Superior temporal gyrus (tissue), 1 donor: Measurements from ENCODE around the gene ZSCAN10.
"Not testable (repeated sequence)": the region's sequence is repeated elsewhere in the genome, so short reads cannot be mapped to it uniquely, and the experiment has no call there.

Source experiments
- DNase-seq: peaks from one replicate; pipeline ENCODE4 v3.0.0-alpha.2; 2016; ENCODE audit errors: extremely low spot score

The ZSCAN10 gene

DNA sequence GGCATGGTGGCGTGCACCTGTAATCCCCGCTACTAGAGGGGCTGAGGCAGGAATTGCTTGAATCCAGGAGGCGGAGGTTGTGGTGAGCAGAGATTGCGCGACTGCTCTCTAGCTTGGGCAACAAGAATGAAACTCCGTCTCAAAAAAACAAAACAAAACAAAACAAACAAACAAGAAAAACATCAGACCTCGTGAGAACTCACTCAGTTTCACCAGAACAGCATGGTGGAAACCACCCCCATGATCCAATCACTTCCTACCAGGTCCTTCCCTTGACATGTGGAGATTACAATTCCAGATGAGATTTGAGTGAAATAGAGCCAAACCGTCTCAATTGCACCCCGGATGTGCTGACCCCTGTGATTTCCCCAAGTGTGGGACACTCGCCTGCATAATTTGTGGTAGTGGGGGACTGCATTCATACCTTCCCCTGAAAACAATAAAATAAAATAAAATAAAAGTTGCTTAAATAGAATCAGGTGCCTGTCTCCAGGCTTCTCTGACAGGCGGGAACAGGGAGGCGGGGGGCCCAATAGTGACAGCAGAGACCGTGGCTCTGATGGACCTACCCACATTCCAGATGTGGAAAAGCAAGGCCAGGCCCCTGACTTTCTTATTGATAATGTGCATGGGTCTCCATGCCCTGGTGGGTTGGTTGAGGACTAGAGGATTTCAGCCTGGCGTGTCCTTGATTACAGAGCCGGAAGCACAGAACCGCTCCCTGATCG lies 13.1 kb downstream of the ZSCAN10 start:
- no peak for DNase-seq

DNA sequence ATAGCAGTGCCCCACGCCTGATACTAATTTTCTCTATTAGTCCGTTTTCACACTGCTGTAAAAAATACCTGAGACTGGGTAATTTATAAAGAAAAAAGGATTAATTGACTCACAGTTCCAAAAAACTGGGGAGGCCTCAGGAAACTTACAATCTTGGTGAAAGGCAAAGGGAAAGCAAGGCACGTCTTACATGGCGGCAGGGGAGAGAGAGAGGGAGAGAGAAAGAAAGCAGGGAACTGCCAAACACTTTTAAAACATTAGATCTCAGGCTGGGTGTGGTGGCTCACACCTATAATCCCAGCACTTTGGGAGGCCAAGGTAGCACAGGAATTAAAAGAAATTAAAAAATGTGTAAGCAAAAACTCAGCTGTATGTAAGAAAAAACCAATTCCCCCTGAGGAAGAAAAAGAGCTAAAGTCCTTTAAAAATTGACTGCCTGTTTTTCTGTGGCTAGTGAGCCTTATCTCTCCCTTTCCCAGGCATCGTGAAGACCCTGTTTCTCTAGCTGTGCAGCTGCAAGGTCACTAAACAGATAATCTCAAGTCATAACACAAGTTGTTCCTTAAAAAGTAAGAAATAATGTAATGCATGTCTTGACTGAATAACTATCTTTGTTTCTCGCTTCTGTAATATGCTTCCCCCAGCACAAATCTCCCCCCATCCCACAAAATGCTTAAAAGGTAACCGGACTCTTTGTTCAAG lies 14.0 kb downstream of the ZSCAN10 start:
- DNase-seq = no peak

DNA sequence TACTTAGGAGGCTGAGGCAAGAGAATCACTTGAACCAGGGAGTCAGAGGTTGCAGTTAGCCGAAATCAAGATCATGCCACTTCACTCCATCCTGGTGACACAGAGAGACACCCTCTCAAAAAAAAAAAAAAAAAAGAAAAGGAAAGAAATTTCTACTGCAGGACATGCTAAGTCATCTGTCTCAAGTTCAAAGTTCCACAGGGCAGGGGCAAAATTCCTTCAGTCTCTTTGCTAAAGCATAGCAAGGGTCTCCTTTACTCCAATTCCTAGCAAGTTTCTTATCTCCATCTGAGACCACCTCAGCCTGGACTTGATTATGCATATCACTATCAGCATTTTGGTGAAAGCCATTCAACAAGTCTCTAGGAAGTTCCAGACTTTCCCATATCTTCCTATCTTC lies 14.6 kb downstream of the ZSCAN10 start:
- no peak for DNase-seq

DNA sequence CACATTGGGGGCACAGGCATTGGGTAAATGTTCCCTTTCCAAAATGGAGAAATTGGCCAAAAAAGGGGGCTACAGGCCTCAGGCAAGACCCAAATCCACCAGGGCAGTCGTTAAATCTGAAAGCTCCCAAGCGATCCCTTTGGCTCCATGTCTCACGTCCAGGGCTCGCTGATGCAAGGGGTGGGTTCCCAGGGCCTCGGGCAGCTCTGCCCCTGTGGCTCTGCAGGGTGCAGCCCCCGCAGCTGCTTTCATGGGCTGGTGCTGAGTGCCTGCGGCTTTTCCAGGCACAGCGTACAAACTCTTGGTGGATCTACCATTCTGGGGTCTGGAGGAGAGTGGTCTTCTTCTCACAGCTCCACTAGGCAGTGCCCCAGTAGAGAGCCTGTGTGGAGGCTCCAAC lies 15.7 kb downstream of the ZSCAN10 start:
- not testable (repeated sequence) for DNase-seq

DNA sequence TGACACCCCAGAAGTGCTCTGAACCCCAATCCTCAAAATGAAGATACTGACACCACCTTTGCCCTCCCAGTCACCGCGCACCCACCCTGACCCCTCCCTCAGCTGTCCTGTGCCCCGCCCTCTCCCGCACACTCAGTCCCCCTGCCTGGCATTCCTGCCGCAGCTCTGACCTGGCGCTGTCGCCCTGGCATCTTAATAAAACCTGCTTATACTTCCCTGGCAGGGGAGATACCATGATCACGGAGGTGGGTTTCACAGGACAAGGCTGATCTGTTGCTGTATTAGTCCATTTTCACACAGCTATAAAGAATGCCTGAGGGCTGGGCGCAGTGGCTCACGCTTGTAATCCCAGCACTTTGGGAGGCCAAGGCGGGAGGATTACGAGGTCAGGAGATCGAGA lies 17.1 kb downstream of the ZSCAN10 start:
- DNase-seq = not testable (repeated sequence)

DNA sequence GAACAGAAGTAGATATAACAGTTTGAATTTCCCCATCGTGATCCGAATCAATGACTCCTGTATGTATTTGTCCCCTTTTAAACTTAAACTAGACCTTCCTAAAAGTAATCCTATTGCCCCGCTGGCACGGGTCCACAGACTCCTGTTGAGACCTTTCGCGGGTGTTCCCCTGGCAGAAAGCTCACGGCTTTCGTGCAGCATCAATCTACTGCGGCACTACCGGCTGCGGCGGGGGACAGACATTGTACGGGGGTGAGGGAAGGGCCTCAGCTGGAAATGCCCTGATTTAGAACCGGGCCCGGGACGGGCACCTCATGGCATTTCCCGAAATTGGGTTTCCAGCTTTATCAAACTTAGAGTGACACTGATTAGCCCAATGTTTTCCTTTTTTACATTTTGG lies 19.1 kb downstream of the ZSCAN10 start:
- DNase-seq = no peak

DNA sequence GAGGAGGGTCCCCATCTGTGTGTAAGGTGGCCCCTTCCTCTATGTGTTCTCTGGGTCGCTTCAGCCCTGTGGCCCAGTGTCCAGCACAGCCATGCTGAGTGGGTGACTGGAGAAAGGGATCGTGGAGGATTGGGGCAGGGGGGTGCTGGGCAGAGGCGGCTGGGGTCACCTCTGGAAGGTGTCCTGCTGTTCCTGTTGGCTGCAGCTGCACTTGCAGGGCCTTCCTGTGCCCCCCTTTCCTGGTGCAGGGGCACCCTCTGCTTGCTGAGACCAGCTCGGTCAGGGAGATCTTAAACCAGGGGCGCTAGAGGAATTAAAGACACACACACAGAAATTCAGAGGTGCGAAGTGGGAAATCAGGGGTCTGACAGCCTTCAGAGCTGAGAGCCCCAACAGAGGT lies 22.5 kb downstream of the ZSCAN10 start:
- no peak for DNase-seq

DNA sequence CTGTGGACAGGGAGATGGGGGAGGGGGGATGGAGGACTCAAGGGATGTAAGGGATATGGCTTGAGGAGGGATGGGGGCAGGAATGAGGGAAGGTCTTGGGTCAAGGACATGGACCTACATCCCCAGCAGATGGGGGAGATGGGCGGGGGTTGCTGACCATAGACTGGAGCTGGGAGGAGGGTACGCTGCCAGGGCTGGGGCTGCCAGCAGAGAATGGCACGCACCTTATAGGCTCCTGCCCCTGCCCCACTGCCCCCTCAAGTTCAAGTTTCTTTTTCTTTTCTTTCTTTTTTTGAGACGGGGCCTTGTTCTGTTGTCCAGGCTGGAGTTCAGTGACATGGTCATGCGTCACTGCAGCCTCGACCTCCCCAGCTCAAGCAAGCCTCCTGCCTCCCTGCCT lies 23.1 kb downstream of the ZSCAN10 start:
- DNase-seq = not testable (repeated sequence)

DNA sequence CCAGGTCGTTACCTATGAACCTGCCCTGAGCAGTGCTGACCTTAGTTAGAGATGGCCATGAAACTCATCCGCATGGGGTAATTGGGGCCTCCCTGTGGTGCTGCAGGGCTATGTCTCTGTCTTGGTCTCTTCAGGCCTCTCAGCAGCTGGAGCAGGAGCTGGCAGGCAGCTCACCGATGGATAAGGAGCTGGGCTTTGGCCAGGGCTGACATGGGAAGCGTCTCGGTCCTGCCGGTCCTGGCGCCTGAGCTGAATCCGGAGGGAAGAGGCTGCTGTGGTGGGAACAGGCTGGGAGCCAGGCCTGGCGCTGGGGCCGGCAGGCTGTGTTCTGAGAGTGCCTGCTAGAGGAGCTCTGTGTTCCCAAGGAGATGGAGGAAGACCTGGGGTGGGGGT lies 23.6 kb downstream of the ZSCAN10 start:
- DNase-seq = no peak

DNA sequence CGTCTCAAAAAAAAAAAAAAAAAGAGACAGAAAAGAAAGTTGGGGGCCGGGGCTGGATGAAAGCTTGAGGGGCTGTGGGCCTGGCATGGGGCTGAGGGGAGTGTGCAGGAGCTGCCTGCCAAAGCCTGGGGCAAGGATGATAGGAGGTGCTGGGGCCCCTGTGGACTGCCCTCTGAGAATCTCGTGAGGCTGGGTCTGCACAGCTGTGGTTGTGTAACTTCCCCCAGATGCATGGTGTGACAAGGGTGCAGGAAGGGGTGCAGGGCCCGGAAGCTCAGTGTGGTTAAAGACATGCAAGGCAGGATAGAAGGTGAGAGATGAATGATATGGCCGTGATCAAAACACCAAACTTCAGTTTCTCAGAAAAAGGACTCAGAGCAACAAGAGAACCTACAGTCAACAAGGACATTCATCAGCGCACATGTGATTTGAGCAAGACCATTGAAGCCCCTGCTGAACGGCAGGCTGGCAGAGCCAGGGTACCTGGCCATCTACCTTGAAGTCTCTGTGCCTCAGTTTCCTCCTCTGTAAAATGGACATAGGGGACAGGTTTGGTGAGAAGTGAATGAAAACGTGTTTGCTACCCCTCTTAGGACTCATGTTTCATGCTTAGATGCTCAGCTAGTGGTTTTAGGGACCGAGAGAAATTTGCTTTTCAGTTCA lies 24.1 kb downstream of the ZSCAN10 start:
- no peak for DNase-seq

DNA sequence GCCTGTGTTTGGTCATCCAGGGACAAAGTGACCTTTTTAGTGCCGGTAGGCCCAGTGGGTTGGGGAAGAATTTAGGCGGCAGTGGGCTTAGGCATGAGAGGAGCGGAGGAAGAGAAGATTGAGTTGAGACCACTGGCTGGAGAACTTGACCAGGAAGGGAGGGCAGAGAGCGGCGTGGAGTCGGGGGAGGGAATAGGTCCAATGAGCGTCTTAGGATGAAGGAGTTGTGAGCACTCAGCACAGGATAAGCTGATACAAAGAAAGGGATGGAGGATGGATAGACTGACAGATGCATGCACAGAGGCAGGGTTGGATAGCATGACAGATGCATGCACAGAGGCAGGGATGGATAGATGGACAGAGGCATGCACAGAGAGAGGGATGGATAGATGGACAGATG lies 25.6 kb downstream of the ZSCAN10 start:
- DNase-seq = no peak

DNA sequence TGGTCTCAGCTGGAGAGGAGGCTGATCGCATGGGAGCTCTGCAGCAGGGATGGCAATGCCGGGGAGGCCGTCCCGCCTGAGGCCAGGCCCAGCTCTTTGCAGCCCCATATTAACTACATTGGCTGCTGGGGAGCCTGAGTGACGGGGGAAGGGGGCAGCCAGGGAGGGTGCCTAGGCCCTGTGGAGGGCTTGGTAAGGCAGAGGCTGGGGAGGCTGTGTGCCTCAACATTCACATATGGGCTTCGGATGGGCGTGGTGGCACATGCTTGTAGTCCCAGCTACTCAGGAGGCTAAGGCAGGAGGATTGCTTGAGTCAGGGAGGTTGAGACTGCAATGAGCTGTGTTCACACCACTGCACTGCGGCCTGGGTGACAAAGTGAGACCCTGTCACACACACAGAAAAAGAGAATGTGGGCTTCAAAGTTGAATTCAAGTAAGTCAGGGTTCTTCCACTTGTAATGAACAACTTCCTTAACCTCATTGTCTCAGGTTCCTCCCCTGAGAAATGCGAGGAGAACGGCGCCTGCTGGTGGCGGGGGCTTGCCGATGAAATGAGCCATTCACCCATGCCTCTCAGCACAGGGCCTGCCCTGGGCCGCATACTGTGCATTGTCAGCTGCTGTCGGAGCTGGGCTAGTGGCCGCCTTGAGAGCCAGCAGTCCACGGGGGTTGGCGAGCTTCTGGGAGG lies 26.4 kb downstream of the ZSCAN10 start:
- DNase-seq = not testable (repeated sequence)

DNA sequence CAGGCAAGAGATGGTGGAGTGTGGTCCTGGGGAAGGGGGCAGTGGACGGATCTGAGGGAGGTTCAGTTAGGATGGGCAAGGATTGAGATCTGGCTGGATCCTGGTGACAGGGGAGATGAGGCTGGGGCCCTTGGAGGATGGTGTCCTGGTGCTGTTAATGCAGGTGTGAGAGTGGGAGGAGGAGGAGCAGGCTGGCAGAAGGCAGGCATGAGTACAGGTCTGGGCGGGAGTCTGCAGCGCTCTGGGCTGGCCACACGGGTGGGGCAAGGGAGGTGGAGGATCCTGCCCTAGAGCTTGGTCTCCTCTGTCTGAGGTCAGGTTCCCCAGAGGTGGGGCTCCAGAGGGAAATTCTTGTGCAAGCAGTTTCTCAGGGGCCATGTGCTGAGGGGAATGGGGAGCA lies 26.9 kb downstream of the ZSCAN10 start:
- DNase-seq = not testable (repeated sequence)

DNA sequence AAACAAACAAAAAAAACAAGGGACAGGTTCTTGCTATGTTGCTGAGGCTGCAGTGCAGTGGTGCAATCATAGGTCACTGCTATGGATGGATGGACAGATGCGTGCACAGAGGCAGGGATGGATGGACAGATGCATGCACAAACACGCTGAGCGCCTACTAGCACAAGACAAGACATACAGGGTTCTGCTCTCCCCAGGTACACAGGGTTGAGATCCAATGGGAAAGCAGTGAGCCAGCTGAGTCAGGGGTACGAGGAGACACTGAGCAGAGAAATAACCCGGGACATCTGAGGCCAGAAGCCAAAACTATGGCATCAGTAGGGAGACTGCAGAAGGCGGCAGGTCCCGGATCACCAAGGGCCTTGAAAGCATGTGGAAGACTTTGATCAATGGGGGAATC lies 27.4 kb downstream of the ZSCAN10 start:
- no peak for DNase-seq

DNA sequence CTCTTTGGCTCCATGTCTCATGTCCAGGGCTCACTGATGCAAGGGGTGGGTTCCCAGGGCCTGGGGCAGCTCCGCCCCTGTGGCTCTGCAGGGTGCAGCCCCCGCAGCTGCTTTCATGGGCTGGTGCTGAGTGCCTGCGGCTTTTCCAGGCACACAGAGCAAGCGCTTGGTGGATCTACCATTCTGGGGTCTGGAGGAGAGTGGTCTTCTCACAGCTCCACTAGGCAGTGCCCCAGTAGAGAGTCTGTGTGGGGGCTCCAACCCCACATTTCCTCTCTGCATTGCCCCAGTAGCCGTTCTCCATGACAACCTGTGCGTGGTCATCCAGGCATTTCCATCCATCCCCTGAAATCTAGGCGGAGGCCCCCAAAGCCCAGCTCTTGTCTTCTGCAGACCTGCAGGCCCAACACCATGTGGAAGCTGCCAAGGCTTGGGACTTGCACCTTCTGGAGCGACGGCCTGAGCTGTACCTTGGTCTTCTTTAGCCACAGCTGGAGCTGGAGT lies 28.4 kb downstream of the ZSCAN10 start:
- DNase-seq = no peak

DNA sequence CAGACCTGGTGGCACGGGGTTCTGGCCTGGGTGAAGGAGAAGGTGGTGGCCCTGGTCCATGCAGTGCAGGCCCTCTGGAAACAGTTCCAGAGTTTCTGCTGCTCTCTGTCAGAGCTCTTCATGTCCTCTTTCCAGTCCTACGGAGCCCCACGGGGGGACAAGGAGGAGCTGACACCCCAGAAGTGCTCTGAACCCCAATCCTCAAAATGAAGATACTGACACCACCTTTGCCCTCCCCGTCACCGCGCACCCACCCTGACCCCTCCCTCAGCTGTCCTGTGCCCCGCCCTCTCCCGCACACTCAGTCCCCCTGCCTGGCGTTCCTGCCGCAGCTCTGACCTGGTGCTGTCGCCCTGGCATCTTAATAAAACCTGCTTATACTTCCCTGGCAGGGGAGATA lies 29.9 kb downstream of the ZSCAN10 start:
- DNase-seq = not testable (repeated sequence)

DNA sequence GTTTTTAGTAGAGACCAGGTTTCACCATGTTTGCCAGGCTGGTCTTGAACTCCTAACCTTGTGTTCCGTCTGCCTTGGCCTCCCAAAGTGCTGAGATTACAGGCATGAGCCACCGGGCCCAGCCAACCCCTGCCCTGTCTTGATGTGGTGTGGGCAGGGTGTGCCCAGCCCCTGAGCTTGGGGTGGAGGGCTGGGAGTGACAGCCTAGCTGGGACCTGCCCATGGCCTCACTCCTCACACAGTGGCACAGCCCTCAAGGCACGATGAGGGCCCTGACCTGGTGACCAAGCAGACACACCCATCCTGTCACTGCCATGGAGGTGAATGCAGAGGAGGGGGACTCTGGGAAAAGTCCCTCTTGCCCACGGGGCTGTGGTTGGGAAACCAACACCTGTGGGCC lies 30.6 kb downstream of the ZSCAN10 start:
- no peak for DNase-seq

DNA sequence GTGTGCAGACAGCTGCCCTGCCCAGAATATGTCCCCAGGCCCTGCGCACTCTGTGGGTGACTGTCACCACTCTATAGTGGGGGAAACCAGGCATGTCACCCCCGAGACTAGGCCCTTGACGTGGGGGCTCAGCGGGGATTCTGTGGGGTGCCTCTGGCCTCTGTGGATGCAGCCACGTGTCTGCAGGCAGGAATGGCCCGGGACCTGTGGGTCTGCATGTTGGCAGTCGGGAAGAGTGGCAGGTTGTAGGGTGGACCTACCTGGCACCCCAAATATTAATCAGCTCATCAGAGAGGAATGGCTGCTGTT lies 32.7 kb downstream of the ZSCAN10 start:
- DNase-seq = no peak

DNA sequence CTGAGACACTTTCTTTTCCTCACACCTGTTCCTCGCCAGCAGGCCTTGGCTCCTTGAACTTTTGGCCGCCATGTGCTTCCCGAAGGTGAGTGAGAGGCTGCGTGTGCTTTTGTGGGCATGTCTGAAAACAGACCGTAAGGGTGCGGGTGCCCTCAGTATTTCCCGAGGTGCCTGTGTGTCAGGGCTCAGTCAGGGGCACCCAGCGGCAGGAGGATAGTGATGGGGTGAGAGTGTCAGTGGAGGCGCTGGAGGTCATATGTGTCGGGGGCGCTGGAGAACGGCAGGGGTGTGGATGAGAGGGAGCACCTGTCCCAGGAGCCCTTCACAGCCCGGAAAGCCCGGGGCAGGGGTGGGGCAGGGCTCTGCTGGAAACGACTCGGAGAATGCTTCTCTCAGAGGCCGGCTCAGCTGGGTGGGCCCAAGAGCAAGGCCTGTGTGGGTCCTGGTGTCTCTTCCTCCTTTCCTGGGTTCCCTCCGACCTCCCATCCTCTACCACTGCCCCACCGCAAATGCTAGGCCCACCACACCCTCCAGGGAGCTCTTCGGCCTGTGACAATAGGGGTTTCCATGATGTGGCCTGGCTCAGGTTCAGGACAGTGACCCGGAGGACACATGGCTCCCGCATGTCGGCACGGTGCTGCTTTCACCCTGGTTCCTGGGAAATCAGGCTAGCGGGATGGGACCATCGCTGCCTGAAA lies 33.2 kb downstream of the ZSCAN10 start:
- DNase-seq = no peak

DNA sequence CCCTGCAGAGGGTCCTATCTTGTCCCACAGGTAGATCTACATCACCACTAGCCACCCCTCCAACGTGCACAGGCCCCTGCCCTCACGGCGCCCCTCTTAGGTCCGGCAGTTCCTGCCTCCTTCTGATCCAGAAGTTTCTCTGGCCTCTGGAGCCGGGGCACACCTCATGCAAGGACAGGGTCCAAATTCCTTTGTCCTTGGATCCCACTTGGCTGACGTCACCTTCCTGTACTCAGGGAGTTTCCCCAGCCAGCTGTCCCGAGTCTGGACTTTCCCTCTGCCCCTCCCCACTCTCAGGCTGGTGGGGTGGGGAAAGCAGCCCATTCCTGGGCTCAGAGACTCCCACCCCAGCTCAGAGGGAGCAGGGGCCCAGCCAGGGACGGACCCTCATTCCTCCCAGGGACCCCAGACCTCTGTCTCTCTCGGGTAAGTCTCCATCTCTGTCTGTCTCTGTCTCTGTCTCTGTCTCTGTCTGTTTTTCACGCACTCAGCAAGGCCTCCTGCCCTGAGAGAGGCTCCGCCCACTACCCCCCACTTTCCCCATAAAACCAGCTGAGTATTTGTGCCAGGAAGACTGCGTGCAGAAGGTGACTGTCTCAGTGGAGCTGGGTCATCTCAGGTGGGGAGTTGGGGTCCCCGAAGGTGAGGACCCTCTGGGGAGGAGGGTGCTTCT lies 33.9 kb downstream of the ZSCAN10 start, which contains the start of gene IL32:
Gene IL32, plus strand, starts transcription at position 572 of the 673 bp plus-strand sequence. CDS start 172 bp downstream, outside the sequence.
- DNase-seq = no peak
